ENCODE measurements around the gene ARAF.

- TF ChIP-seq CTCF (conservative IDR thresholded peaks at IDR 0.05 in 1 of 2, IDR thresholded peaks at IDR 0.05 in 1 of 2; ENCODE audit: extremely low read depth in 1 of 2, insufficient read depth in 1 of 2, low read depth in 1 of 2, low read length in 2 of 2) (no peak), EZH2 (IDR thresholded peaks at IDR 0.05; ENCODE audit: borderline replicate concordance, low read length) (no peak)
Observed at GRCh38 chrX:47563801-47564315, 2.9 kb downstream of the ARAF start.

Measured in mammary epithelial cell (primary cell).